Natural killer cell (primary cell): Measurements from ENCODE around the gene GNAZ. TPM values are rescaled to one million over a fixed set of nuclear protein-coding genes. Genes with fewer than 3 reads are reported as not detected.
A peak's percentile ranks its signal among the peaks of the same experiment; 100 is the strongest.

Experiments used
- ATAC-seq, 3 donors: fragments of 150-1000 bp in 2 of 3; fragments of 200-7000 bp in 1 of 3; cut with Tn5 transposase; 1 replicate in 1 of 3; 2 replicates in 2 of 3; pipeline ENCODE4 v1.10.0; 2021; ENCODE audit warnings: mild to moderate bottlenecking in 2 of 3, moderate library complexity in 2 of 3
- DNase-seq, 2 donors: peaks; one replicate each; pipeline versions ENCODE4 v3.0.0 to v3.0.0-alpha.2; 2013 to 2021; ENCODE audit warnings: mixed read lengths in 1 of 2
- H3K27ac ChIP-seq: one replicate; pipeline ENCODE4 v1.5.1; 2013; ENCODE audit warnings: mild to moderate bottlenecking, low read length
- H3K27me3 ChIP-seq: one replicate; pipeline ENCODE4 v1.6.1; 2013; ENCODE audit warnings: low read length; ENCODE audit not compliant: control insufficient read depth, insufficient read depth
- H3K36me3 ChIP-seq: one replicate; pipeline ENCODE4 v1.6.1; 2013; ENCODE audit warnings: low read length; ENCODE audit not compliant: control insufficient read depth, insufficient read depth
- H3K4me1 ChIP-seq: one replicate; pipeline ENCODE4 v1.6.1; 2013; ENCODE audit warnings: low read length; ENCODE audit not compliant: control insufficient read depth, insufficient read depth
- H3K4me3 ChIP-seq: one replicate; pipeline ENCODE4 v1.5.1; 2013; ENCODE audit warnings: low read length
- H3K9me3 ChIP-seq: one replicate; pipeline ENCODE4 v1.6.1; 2013; ENCODE audit warnings: low read length; ENCODE audit not compliant: control insufficient read depth, insufficient read depth
- H3K27ac Mint-ChIP-seq, 2 donors: one replicate each; pipeline ENCODE4 v1.8.0; 2022; ENCODE audit warnings: mild to moderate bottlenecking in 2 of 2, mixed read lengths in 2 of 2, moderate library complexity in 1 of 2
- H3K27me3 Mint-ChIP-seq, 2 donors: one replicate each; pipeline ENCODE4 v1.8.0; 2022; ENCODE audit warnings: low read depth in 2 of 2, mixed read lengths in 2 of 2
- H3K36me3 Mint-ChIP-seq: one replicate; pipeline ENCODE4 v1.8.0; 2022; ENCODE audit warnings: mixed read lengths
- H3K4me1 Mint-ChIP-seq, 2 donors: one replicate each; pipeline ENCODE4 v1.8.0; 2022; ENCODE audit warnings: mixed read lengths in 2 of 2
- H3K4me3 Mint-ChIP-seq: one replicate; pipeline ENCODE4 v1.8.0; 2022; ENCODE audit warnings: mild to moderate bottlenecking, moderate library complexity, mixed read lengths
- H3K9me3 Mint-ChIP-seq, 2 donors: one replicate each; pipeline ENCODE4 v1.8.0; 2022; ENCODE audit warnings: mixed read lengths in 2 of 2
- WGBS: methylation state at CpG from one replicate; pipeline ENCODE4 v1.1.7; 2013; ENCODE audit warnings: missing lambda C conversion rate; ENCODE audit not compliant: insufficient coverage; 5-methylcytosine and 5-hydroxymethylcytosine counted together
- intact Hi-C: fragments of 100-400 bp; cut with micrococcal nuclease; formaldehyde crosslinking; loops from one replicate; pipeline ENCODE4 v1.14.2; 2022
- total RNA-seq, 4 donors: library from RNA; stranded (reverse); fragments of 120-200 nt in 1 of 4; gene quantifications; one replicate each; pipeline versions ENCODE4 v1.2.3 to v1.2.4, GENCODE V29; 2013 to 2022
- TF ChIP-seq, protein P1 (sequence below): fragments of 200-600 bp; IDR thresholded peaks from one replicate; pipeline ENCODE4 v1.8.0; 2022; ENCODE audit warnings: antibody characterized with exemption

The GNAZ gene
- total RNA-seq, 3 donors from 2014 or later (not counting 1 experiment from before 2014, with no cell fraction given): 4.5 to 7.5 (median 5.6) TPM

DNA sequence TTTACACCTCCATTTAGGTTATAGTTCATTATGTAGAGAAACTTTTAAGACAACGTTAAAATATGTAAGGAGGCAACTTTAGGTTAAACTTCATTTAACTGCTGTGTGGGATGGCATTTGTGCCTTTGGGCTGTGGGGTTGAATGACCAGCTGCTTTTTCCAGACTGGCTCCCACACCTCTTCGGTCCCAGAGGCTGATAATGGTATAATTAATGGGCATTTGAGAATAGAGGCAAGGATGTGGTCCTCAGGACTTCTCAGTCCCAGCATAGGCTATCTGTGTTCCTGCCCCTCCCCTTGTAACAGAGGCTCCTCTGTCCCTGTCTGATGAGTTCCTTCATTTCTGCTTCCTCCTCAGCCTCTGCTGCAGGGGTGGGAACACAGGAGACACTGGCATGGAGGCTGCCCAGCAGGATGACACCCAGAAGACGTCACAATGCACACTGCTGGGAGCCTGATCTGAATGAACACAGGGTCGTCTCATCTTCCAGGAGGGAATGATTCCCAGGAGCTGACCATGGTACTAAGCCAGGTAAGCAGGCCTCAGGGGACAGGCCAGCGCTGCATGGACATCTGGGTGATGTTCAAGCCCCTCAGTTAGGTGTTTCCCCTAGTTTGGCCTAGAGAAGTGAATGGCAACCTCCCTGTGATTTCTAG is 17.1 kb upstream of the GNAZ start:
- H3K27ac Mint-ChIP-seq: no peak overlapping the region

DNA sequence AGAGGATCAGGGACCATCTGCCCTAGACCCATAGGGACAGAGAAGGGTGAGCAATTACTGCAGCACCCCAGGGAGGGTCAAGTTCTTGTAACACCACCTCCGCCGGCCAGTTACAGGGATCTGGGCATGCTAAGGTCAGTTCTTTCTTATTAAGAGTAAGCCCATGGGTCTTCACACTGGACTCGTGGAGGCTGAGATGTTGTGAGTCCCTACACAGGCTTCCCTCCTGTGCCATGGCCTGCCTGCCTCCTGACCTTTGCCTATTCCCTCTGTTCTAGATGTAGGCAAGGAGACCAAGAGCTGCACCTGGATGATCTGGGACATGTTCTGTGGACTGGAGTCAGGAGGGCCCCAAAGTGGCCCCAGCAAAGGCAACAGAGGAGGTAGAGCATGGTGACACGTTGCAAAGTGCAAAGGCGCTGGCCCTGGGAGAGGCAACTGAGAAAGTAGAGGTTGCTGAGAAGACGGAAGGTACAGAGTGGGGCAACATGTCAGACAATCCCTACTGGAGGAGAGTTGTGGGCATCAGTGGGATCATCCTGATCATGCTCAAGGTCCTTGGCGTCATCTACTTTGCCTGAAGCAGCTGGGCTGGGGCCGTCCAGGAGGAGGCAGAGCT is 16.3 kb upstream of the GNAZ start:
- Mint-ChIP-seq H3K27me3 (peaks cover 20 to 26% of the 10 kb centered on the region in 2 donors), H3K4me1 (no peaks in the 10 kb centered on the region), H3K36me3 (peaks cover 5% of the 10 kb centered on the region), H3K9me3 (peaks cover 0 to 3% of the 10 kb centered on the region in 2 donors), H3K27ac (no peak overlapping the region), H3K4me3 (no peak overlapping the region)
- ATAC-seq (no peak), DNase-seq (no peak)
- no peak overlapping the region for H3K4me3 ChIP-seq
- intact Hi-C loops: no loop called here
- no peaks in the 10 kb centered on the region for H3K4me1 ChIP-seq
- 91% methylated on average over 8 of the region's 8 CpGs for WGBS
- H3K27ac ChIP-seq: no peak overlapping the region
- TF ChIP-seq, protein P1, sequence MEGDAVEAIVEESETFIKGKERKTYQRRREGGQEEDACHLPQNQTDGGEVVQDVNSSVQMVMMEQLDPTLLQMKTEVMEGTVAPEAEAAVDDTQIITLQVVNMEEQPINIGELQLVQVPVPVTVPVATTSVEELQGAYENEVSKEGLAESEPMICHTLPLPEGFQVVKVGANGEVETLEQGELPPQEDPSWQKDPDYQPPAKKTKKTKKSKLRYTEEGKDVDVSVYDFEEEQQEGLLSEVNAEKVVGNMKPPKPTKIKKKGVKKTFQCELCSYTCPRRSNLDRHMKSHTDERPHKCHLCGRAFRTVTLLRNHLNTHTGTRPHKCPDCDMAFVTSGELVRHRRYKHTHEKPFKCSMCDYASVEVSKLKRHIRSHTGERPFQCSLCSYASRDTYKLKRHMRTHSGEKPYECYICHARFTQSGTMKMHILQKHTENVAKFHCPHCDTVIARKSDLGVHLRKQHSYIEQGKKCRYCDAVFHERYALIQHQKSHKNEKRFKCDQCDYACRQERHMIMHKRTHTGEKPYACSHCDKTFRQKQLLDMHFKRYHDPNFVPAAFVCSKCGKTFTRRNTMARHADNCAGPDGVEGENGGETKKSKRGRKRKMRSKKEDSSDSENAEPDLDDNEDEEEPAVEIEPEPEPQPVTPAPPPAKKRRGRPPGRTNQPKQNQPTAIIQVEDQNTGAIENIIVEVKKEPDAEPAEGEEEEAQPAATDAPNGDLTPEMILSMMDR: no peak
- H3K9me3 ChIP-seq: no peaks in the 10 kb centered on the region
- no peaks in the 10 kb centered on the region for H3K36me3 ChIP-seq
- H3K27me3 ChIP-seq: no peaks in the 10 kb centered on the region

More for the DNA sequence above, 17.1 kb upstream of the GNAZ start:
- Histone ChIP-seq H3K27ac (no peak overlapping the region), H3K4me3 (no peak overlapping the region), H3K36me3 (no peaks in the 10 kb centered on the region), H3K27me3 (no peaks in the 10 kb centered on the region), H3K9me3 (no peaks in the 10 kb centered on the region), H3K4me1 (no peaks in the 10 kb centered on the region)
- Mint-ChIP-seq H3K4me3 (no peak overlapping the region), H3K9me3 (peaks cover 0 to 3% of the 10 kb centered on the region in 2 donors), H3K36me3 (peaks cover 5% of the 10 kb centered on the region), H3K4me1 (no peaks in the 10 kb centered on the region), H3K27me3 (peaks cover 28 to 29% of the 10 kb centered on the region in 2 donors)
- DNase-seq (no peak), ATAC-seq (no peak)
- TF ChIP-seq, protein P1: no peak
- WGBS: 69% methylated on average over 4 of the region's 5 CpGs
- intact Hi-C loops: no loop called here

- Histone ChIP-seq H3K27ac (no peak overlapping the region), H3K9me3 (no peaks in the 10 kb centered on the region), H3K27me3 (no peaks in the 10 kb centered on the region), H3K4me3 (no peak overlapping the region), H3K36me3 (no peaks in the 10 kb centered on the region), H3K4me1 (no peaks in the 10 kb centered on the region)
- Mint-ChIP-seq H3K9me3 (peaks cover 0 to 3% of the 10 kb centered on the region in 2 donors), H3K27ac (no peak overlapping the region), H3K27me3 (peaks cover 14 to 24% of the 10 kb centered on the region in 2 donors), H3K4me3 (no peak overlapping the region), H3K36me3 (peaks cover 5% of the 10 kb centered on the region), H3K4me1 (no peaks in the 10 kb centered on the region)
- 81% methylated on average over 5 of the region's 5 CpGs for WGBS
- TF ChIP-seq, protein P1: no peak
- intact Hi-C loops: no loop called here
- DNase-seq (peak in 1 of 2 donors; percentile 12), ATAC-seq (no peak)
Observed at GRCh38 chr22:23054531-23055257, 15.6 kb upstream of the GNAZ start.
